HG03025 (cell line): ENCODE measurements around the gene ZBTB16.

Experiments
- ATAC-seq: cut with Tn5 transposase; IDR thresholded peaks from one replicate; pipeline ENCODE4 v1.9.1; 2021; ENCODE audit warnings: mild to moderate bottlenecking, moderate library complexity; ENCODE audit not compliant: unreplicated experiment, low FRiP score

The ZBTB16 gene

GRCh38 chr11:114221037-114221436 is 161.5 kb downstream of the ZBTB16 start:
- no peak for ATAC-seq

GRCh38 chr11:114225661-114226060 is 166.2 kb downstream of the ZBTB16 start:
- no peak for ATAC-seq

DNA sequence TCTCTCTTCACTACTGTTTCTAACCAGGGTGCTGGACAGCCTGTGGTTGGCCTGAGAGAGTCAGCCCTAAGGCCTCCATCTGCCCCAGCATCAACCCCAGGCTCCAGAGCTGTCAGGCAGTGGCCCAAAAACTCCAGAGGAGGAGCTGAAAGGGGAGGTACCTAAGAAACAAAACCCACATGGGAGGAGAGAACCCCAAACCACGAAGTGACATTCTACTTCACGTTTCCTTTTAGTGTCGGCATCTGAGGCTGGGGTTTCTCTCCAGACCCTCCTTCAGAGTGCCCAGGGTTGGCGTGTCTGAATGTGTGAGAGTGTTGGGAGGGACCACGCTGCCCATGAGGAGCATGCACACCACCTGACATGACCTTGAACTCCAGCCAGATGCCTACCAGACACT is 166.8 kb downstream of the ZBTB16 start:
- ATAC-seq = no peak

DNA sequence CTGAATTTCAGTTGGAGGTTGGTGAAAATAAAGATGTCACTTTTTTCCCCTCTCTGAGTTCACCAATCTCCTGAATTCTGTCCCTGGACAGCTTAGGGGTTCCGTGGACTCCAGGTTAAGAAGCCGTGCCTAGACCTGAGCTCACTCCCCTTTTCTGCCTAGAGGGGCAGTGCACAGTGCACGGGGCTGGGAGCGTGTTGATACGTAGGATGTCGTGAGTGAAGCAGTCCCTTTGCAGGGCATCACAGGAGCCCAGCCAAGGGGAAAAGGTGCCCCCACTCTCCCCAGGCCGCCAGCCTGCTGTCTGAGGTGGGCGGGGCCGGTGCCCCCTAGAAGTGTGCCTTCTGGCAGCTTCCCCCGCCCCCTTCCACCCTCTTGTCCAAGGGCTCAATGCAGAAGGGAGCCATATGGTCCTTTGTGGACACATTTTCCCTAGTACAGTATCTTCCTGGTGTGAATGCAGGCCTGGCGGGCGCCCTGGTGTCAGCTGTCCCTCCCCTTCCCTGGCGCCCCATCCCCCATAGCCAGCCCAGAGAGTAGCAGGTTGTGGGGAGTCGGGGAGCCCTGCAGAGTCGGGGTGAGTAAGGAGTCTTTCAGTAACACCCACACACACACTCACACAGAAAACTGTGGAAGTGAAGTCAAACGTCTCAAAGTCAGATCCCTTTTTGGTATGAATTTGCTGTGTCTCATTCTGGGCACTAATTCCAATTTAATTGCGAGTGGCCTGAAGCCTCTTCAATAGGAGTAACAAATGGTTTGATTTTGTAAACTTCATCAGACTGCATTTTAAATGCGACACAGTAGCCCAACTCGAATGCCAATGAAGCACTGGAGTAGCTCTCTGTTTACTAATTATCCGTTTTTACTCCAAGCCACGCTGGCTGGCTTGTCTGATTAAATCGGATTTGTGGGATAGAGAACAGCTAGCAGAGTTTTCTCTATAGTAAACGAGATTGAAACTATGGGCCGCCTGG is 169.2 kb downstream of the ZBTB16 start:
- no peak for ATAC-seq

- ATAC-seq = no peak
Measured at GRCh38 chr11:114230031-114230704, 170.7 kb downstream of the ZBTB16 start.

DNA sequence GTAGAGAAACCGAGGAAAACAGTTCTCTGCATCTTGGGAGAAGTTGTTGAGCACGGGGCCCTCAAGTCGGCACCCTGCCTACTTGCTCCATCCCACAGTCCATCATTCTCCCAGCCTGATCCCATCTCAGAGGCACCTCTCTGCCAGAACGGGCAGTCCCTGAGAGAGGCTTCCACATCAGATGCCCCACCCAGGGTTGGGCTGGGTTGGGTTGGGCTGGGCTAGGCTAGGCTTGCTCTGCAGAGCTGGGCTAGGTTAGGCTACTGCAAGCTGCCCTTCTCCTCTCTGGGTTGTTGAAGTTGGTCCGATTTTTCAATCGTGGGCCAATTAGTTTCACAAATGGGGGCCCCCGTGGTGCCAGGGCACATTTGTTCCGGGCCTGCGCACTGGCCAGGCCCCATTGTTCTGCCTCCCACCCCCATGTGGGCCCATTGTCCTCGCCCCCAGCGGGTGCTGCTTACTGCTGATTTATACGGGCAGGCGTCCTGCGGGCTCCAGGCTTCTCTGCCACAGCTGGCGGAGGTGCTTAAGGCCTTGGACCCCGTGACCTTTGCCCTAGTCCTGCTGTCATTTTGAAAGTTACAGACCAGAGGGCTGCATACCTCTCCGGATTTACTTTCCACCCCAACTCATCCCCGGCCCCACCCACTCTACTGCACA is 173.0 kb downstream of the ZBTB16 start:
- ATAC-seq = no peak

DNA sequence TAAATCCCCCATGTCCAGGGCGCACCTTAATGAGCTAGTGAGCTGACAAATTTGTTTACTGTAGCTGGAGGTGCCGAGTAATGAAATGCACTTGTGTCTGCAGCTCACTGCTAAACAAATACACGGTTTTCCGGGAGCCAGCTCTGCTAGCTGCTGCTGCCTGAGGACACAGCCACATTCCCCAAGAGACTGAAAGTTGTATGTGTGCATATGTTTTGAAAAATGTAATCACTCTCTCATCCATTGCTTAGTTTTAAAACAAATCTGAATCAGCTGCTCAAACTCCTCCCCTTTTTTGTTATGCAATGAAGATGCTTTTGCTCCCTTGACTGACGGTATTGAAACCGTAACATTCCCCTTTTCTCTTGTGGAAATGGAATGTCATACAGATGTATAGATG is 174.2 kb downstream of the ZBTB16 start:
- ATAC-seq = no peak

- no peak for ATAC-seq
Measured at GRCh38 chr11:114236829-114237228, 177.3 kb downstream of the ZBTB16 start.

DNA sequence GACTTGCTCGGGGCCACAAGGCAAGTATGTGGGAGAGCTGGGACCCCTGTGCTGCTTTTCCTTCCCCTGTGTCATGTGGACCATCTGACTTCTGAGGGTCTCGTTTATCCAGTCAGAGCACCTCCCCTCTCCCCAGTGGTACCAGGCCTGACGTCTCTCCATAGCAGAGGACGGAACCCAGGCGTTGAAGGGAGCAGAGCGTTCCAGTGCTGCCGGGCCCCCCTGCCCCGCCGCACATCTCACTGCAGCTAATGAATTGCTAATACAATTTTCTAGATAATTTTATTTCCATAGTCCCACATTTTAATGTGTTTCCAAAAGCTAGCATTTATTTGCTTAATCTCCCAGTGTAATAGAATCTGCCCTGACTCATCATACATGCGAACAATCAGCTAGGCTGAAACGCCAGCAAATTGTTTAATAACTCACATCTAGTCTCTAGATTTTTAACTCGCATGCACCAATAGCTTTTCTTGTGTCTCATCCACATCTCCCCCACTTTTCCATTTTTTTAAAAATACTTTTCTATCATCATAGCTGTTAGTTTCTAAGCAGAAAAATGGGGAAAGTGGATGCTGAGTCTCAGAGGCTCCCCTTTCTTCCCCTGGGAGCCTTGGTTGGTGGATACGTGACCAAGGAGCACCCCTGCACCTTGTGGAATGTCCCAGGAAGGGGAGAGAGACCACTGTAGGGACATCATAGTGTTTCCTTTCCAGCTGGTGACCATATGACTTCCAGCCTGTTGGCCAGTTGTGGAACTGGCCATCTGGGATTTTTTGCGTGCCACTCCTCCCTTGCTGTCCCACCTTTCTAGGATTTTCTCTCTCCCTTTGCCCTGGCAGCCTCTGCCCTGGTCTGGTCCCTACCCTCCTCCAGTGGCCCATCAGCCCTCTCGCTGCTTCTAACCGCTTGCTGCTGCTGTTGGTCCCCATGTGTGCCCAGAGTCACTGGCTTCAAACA is 178.1 kb downstream of the ZBTB16 start:
- ATAC-seq = no peak

GRCh38 chr11:114239753-114240161 is 180.2 kb downstream of the ZBTB16 start:
- no peak for ATAC-seq

- no peak for ATAC-seq
Measured at GRCh38 chr11:114242032-114242431, 182.5 kb downstream of the ZBTB16 start.

DNA sequence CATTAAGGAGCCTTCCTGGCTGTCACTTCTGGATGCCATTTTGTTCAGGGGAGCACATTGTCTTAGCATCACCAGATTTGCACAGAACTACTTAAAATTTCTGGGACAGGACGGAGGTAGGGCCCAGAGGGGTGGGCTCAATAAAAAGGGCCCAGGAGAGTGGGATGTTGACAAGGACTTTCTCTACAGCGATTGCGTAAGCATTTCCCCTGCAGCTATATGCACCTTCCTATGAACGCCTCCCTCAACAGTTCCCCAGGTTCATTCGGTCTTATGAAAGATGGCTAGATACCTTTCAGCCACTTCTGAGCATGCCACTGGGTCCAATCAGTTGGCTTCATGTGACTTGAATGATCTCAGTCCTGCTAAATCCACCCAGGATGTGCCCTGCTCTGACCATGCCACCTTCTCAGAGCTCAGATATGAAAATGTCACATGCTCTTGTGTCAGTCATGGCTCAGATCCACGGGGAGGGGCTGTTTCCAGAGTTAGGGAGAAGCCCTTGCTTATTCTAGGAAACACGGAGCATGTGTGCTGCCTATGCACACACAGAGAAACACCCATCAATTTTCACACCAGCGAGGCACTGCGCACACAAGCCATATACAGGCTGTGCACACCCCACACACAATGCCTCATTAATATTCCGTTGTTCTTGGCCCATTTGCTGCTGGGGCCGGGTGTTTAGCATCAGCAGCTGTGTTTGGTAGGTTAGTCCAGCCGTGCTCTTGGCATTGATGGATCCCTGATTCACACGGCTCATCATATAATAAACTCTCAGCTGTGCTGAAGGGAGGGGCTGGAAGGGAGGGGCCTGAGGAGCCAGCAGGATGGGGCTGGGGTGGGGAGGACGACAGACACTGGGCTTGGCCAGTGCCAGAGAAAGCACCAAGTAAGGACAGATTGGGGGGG is 184.2 kb downstream of the ZBTB16 start:
- no peak for ATAC-seq

- ATAC-seq = no peak
Measured at GRCh38 chr11:114244726-114245394, 185.3 kb downstream of the ZBTB16 start.

GRCh38 chr11:114246321-114247069 is 187.0 kb downstream of the ZBTB16 start:
- ATAC-seq = no peak

DNA sequence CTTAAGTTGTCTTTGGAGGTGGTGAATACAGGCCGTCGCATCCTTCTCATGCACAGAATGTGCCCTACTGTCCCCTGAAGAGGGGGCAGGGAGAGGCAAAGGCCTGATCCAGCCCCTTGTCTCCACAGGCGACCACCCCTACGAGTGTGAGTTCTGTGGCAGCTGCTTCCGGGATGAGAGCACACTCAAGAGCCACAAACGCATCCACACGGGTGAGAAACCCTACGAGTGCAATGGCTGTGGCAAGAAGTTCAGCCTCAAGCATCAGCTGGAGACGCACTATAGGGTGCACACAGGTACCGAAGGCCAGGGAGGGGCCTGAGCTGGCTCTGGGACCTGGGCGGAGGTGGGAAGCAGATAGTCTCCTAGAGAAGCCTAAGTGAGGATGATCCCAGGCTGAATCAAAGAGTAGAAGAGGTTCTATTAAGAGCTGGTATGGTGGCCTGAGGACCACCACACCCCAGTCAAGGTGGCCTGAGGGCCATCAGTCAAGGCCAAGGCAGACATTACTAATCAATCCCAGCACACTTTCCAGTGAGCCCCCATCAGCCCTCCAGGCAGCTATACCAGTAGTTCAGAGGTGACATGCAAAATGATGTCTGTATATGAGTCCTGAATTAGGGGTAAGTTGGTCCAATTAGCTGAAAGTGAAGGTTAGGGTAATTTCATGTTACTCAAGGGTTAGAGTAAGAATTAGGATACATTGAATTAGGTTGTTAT is 187.7 kb downstream of the ZBTB16 start:
- ATAC-seq = no peak

GRCh38 chr11:114250180-114250579 is 190.7 kb downstream of the ZBTB16 start:
- ATAC-seq = no peak
